Measurements from ENCODE around the gene SLC15A3. TPM values are rescaled to one million over a fixed set of nuclear protein-coding genes. Genes with fewer than 3 reads are reported as not detected.

Gene SLC15A3
- total RNA-seq, 1 donor from 2014 or later: 5.0 TPM

- peaks cover 2% of the 10 kb centered on the region for H3K36me3 Mint-ChIP-seq
- TF ChIP-seq CTCF (IDR thresholded peaks at IDR 0.05; ENCODE audit: unreplicated experiment): peak; percentile 66
- H3K4me3 Mint-ChIP-seq: no peak overlapping the region
- peak in 1 of 2 experiments; percentile 58 for DNase-seq (ENCODE audit: low spot score in 2 of 2, unreplicated experiment in 2 of 2)
- no peaks in the 10 kb centered on the region for H3K4me1 Mint-ChIP-seq
- no peak overlapping the region for H3K27ac Mint-ChIP-seq
- H3K27me3 Mint-ChIP-seq (ENCODE audit: low read depth): peaks cover 8% of the 10 kb centered on the region
- H3K9me3 Mint-ChIP-seq: peaks cover 15% of the 10 kb centered on the region
Measured at GRCh38 chr11:60970369-60970774, 18.4 kb upstream of the SLC15A3 start.

- peaks cover 8% of the 10 kb centered on the region for H3K27me3 Mint-ChIP-seq (ENCODE audit: low read depth)
- peaks cover 2% of the 10 kb centered on the region for H3K36me3 Mint-ChIP-seq
- no peaks in the 10 kb centered on the region for H3K4me1 Mint-ChIP-seq
- TF ChIP-seq CTCF (IDR thresholded peaks at IDR 0.05; ENCODE audit: unreplicated experiment): no peak
- H3K27ac Mint-ChIP-seq: no peak overlapping the region
- H3K4me3 Mint-ChIP-seq: no peak overlapping the region
- peaks cover 15% of the 10 kb centered on the region for H3K9me3 Mint-ChIP-seq
- DNase-seq (ENCODE audit: low spot score in 2 of 2, unreplicated experiment in 2 of 2): no peak
Measured at GRCh38 chr11:60968223-60968622, 16.2 kb upstream of the SLC15A3 start.

DNA sequence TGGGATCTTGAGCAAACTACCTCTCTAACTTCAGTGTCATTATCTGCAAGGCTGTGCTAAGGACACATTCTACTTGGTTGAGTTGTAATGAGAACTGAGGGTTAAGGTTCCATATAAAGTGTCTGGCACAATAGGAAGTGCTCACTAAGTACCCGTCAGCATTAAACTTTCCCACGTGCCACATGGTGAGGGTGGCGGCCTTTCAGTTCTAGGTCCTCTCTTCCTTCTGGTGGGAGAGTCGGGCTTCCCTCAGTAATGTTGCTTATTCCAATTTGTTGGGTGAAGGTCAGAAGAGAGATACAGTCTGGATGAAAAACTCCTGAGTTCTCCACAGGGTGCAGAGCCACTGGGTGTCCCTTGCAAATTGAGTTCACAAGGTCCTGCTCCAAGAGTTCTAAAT is 14.9 kb upstream of the SLC15A3 start:
- Mint-ChIP-seq H3K9me3 (peaks cover 15% of the 10 kb centered on the region), H3K36me3 (peaks cover 2% of the 10 kb centered on the region), H3K4me1 (no peaks in the 10 kb centered on the region), H3K27ac (no peak overlapping the region), H3K4me3 (no peak overlapping the region), H3K27me3 (ENCODE audit: low read depth) (peaks cover 12% of the 10 kb centered on the region)
- DNase-seq (ENCODE audit: low spot score in 2 of 2, unreplicated experiment in 2 of 2): no peak
- TF ChIP-seq CTCF (IDR thresholded peaks at IDR 0.05; ENCODE audit: unreplicated experiment): no peak

GRCh38 chr11:60964801-60965200 is 12.8 kb upstream of the SLC15A3 start:
- H3K27me3 Mint-ChIP-seq (ENCODE audit: low read depth): peaks cover 11% of the 10 kb centered on the region
- H3K36me3 Mint-ChIP-seq: peaks cover 2% of the 10 kb centered on the region
- H3K4me1 Mint-ChIP-seq: peaks cover 3% of the 10 kb centered on the region
- H3K9me3 Mint-ChIP-seq: peaks cover 22% of the 10 kb centered on the region
- no peak for TF ChIP-seq CTCF (IDR thresholded peaks at IDR 0.05; ENCODE audit: unreplicated experiment)
- DNase-seq (ENCODE audit: low spot score in 2 of 2, unreplicated experiment in 2 of 2): no peak
- no peak overlapping the region for H3K4me3 Mint-ChIP-seq
- no peak overlapping the region for H3K27ac Mint-ChIP-seq

- Mint-ChIP-seq H3K4me1 (peaks cover 13% of the 10 kb centered on the region), H3K9me3 (peaks cover 7% of the 10 kb centered on the region), H3K36me3 (no peaks in the 10 kb centered on the region), H3K4me3 (no peak overlapping the region), H3K27me3 (ENCODE audit: low read depth) (peaks cover 13% of the 10 kb centered on the region), H3K27ac (no peak overlapping the region)
- DNase-seq (ENCODE audit: low spot score in 2 of 2, unreplicated experiment in 2 of 2): no peak
- TF ChIP-seq CTCF (IDR thresholded peaks at IDR 0.05; ENCODE audit: unreplicated experiment): no peak
Measured at GRCh38 chr11:60960405-60960804, 8.4 kb upstream of the SLC15A3 start.

- H3K27ac Mint-ChIP-seq: no peak overlapping the region
Measured at GRCh38 chr11:60959431-60959830, 7.5 kb upstream of the SLC15A3 start.

More at GRCh38 chr11:60959431-60959830, 7.5 kb upstream of the SLC15A3 start:
- H3K36me3 Mint-ChIP-seq: no peaks in the 10 kb centered on the region
- TF ChIP-seq CTCF (IDR thresholded peaks at IDR 0.05; ENCODE audit: unreplicated experiment): no peak
- H3K27me3 Mint-ChIP-seq (ENCODE audit: low read depth): peaks cover 13% of the 10 kb centered on the region
- no peak overlapping the region for H3K4me3 Mint-ChIP-seq
- peaks cover 13% of the 10 kb centered on the region for H3K4me1 Mint-ChIP-seq
- no peak for DNase-seq (ENCODE audit: low spot score in 2 of 2, unreplicated experiment in 2 of 2)
- H3K9me3 Mint-ChIP-seq: peaks cover 7% of the 10 kb centered on the region
